A549 (cell line): ENCODE data around the gene CENPK. TPM values are rescaled to one million over a fixed set of nuclear protein-coding genes. Genes with fewer than 3 reads are reported as not detected.
A peak's percentile ranks its signal among the peaks of the same experiment; 100 is the strongest.

Source experiments
- ATAC-seq, 2 experiments: fragments of 200-7000 bp in 1 of 2; fragments of >200 bp in 1 of 2; cut with Nextera tagmentation in 1 of 2; cut with Tn5 transposase in 1 of 2; 3 replicates each; pipeline versions ENCODE4 v1.8.0 to v1.9.1; 2018 to 2020; ENCODE audit warnings: mild to moderate bottlenecking in 1 of 2, moderate library complexity in 1 of 2
- CTCF ChIA-PET: fragments of 300-600 bp; sonication (Branson Sonifier 250); formaldehyde crosslinking; extraction: SDS; loops from one replicate; lab custom pipeline; 2021; ENCODE audit warnings: antibody characterized with exemption, inconsistent platforms; lab: Yijun Ruan, JAX
- POLR2A ChIA-PET: fragments of 350-600 bp; formaldehyde crosslinking; extraction: SDS; loops from one replicate; lab custom pipeline; 2021; ENCODE audit warnings: antibody characterized with exemption, inconsistent platforms; lab: Yijun Ruan, JAX
- DNase-seq, 2 experiments: peaks; one replicate each; pipeline versions ENCODE4 v3.0.0 to v3.0.0-alpha.2; 2011 to 2016; ENCODE audit warnings: low read depth in 1 of 2, low spot score in 1 of 2
- FAIRE-seq: peaks from 2 replicates; lab custom pipeline; 2011; peaks lifted over from hg19 to GRCh38; lab: Jason Lieb, UNC
- H3K27ac ChIP-seq, 2 experiments: fragments of >200 bp; sonication (Bioruptor Twin); formaldehyde crosslinking; 3 replicates each; pipeline ENCODE4 v1.5.1; 2016 to 2017
- H3K4me1 ChIP-seq: fragments of >200 bp; sonication (Bioruptor Twin); formaldehyde crosslinking; 3 replicates; pipeline ENCODE4 v1.6.1; 2016
- H3K4me2 ChIP-seq: fragments of >200 bp; sonication (Bioruptor Twin); formaldehyde crosslinking; 3 replicates; pipeline ENCODE4 v1.6.1; 2016
- H3K4me3 ChIP-seq: fragments of >200 bp; sonication (Bioruptor Twin); formaldehyde crosslinking; 3 replicates; pipeline ENCODE4 v1.5.1; 2016
- H3K9me3 ChIP-seq: fragments of >200 bp; sonication (Bioruptor Twin); formaldehyde crosslinking; 3 replicates; pipeline ENCODE4 v1.6.1; 2016
- FOSL2 ChIP-seq, 2 experiments: fragments of 450-650 bp in 1 of 2; fragments of >200 bp in 1 of 2; sonication (Bioruptor Twin) in 1 of 2; formaldehyde crosslinking; IDR thresholded peaks; 2 replicates each; pipeline versions ENCODE4 v1.5.0 to v1.6.1; 2016 to 2020; ENCODE audit warnings: mild to moderate bottlenecking in 1 of 2, moderate library complexity in 1 of 2
- FOXS1 ChIP-seq: fragments of 250-450 bp; sonication (Bioruptor Pico); IDR thresholded peaks from 2 replicates; pipeline ENCODE4 v1.5.0; 2020; ENCODE audit warnings: mild to moderate bottlenecking, moderate library complexity
- MYC ChIP-seq: IDR thresholded peaks from 2 replicates; pipeline ENCODE4 v1.6.1; 2012; ENCODE audit warnings: mild to moderate bottlenecking, inconsistent platforms, low read length, improper control_type of control experiment, borderline replicate concordance
- RAD21 ChIP-seq, 2 experiments: fragments of >200 bp in 1 of 2; sonication (Bioruptor Twin) in 1 of 2; formaldehyde crosslinking in 1 of 2; IDR thresholded peaks in 1 of 2; conservative IDR thresholded peaks in 1 of 2; 2 replicates in 1 of 2; 3 replicates in 1 of 2; pipeline ENCODE4 v1.6.1; 2012 to 2018; ENCODE audit warnings: inconsistent platforms in 1 of 2
- TP53 ChIP-seq: fragments of 250-450 bp; sonication (Bioruptor Pico); IDR thresholded peaks from 2 replicates; pipeline ENCODE4 v1.5.0; 2021; ENCODE audit warnings: mild to moderate bottlenecking, moderate library complexity
- ZC3H11A ChIP-seq: fragments of 450-650 bp; IDR thresholded peaks from 2 replicates; pipeline ENCODE4 v1.6.1; 2014; ENCODE audit warnings: antibody characterized with exemption, mild to moderate bottlenecking
- WGBS: methylation state at CpG from one replicate; pipeline ENCODE4 v1.1.6; 2017; ENCODE audit errors: missing lambda C conversion rate; 5-methylcytosine and 5-hydroxymethylcytosine counted together
- polyA plus RNA-seq, 4 experiments: library from polyadenylated mRNA; depleted of rRNA in 3 of 4; stranded (reverse); fragments of >200 nt; fragmentation: RNase III in 1 of 4; extraction: RNeasy Plus Mini Kit Qiagen cat#74134 plus additional on column Dnase treatment in 1 of 4; gene quantifications; 2 replicates in 3 of 4; 3 replicates in 1 of 4; pipeline ENCODE4 v1.2.3, GENCODE V29; 2011 to 2017
- TF ChIP-seq, protein P1 (sequence below): fragments of 150-350 bp; IDR thresholded peaks from 2 replicates; pipeline ENCODE4 v1.6.1; 2014; ENCODE audit warnings: low read depth, mild to moderate bottlenecking, low read length
- TF ChIP-seq, protein P2 (sequence below): fragments of 250-450 bp; sonication (Bioruptor Pico); IDR thresholded peaks from 2 replicates; pipeline ENCODE4 v1.5.0; 2020; ENCODE audit warnings: low read depth, mild to moderate bottlenecking, moderate library complexity
- TF ChIP-seq, protein P3 (sequence below): fragments of >200 bp; sonication (Bioruptor Twin); formaldehyde crosslinking; IDR thresholded peaks from 3 replicates; pipeline ENCODE4 v1.5.1; 2016
- TF ChIP-seq, protein P4 (sequence below): fragments of 200-600 bp; sonication (generic); IDR thresholded peaks from 2 replicates; pipeline ENCODE4 v1.6.1; 2016; ENCODE audit warnings: antibody characterized with exemption, mild to moderate bottlenecking, moderate library complexity

Gene CENPK
- polyA plus RNA-seq, 2 of the 4 experiments (the other 2 are of a cell fraction): 71.2 to 72.7 TPM

DNA sequence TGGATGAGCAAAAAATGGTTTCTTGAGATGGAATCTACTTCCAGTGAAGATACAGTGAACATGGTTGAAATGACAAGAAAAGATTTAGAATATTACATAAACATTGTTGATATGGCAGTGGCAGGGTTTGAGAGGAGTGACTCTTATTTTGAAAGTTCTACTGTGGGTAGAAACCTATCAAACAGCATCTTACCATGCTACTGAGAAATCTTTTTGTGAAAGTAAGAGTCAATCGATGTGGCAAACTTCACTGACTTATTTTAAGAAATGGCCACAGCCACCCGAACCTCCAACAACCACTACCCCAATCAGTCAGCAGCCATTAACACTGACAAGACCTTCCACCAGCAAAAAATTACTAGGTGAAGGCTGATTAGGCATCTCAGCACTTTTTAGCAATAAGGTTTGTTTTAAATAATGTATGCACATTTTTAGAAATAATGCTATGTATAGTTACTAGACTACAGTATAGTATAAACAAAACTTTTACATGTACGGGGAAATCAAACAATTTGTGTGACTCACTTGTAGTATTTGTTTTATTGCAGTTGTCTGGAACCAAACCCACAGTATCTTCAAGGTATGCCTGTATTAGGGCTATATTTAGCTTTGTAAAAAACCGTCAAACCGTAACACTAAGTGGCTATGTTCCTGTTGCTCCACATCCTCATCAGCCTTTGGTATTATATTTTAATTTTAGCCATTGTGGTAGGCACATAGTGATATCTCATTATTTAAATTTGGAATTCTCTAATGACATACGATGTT lies 50.6 kb downstream of the CENPK start:
- H3K9me3 ChIP-seq: no peaks in the 10 kb centered on the region
- no peak overlapping the region for H3K27ac ChIP-seq
- DNase-seq (no peak), FAIRE-seq (no peak), ATAC-seq (no peak; a peak in 2 of 6 replicates)
- WGBS: 59% methylated on average over 6 of the region's 6 CpGs
- POLR2A ChIA-PET: no interaction called here
- CTCF ChIA-PET: no interaction called here
- peaks cover 9% of the 10 kb centered on the region; the same call in 1 of the 3 replicates for H3K4me1 ChIP-seq
- H3K4me2 ChIP-seq: no peak overlapping the region
- TF ChIP-seq ZC3H11A (no peak), FOSL2 (IDR thresholded peaks at IDR 0.05) (no peak), FOSL2 (CRISPR knock-in tag; IDR thresholded peaks at IDR 0.05) (no peak)
- H3K4me3 ChIP-seq: no peak overlapping the region

DNA sequence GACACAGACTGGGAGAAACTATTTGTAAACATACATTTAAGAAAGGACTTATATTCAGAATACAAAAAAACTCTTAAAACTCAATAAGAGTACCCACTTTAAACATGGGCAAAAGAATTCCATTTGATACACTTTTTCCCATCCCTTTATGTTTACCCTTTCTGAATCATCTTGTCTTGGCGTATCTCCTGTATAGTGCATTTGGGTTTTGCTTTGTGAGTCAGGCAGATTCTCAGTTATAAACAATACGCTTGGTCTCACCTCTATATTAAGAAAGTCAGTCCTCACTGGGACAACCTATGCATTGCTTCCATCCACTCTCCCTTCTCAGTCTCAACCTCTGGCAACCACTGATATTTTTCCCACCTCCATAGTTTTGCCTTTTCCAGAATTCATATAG lies 54.0 kb downstream of the CENPK start:
- 34% methylated on average over 2 of the region's 2 CpGs for WGBS
- Histone ChIP-seq H3K27ac (no peak overlapping the region), H3K9me3 (no peaks in the 10 kb centered on the region), H3K4me2 (peak overlapping the region; percentile 18; the same call in 1 of the 3 replicates), H3K4me1 (peaks cover 13% of the 10 kb centered on the region; the same call in 1 of the 3 replicates), H3K4me3 (no peak overlapping the region)
- CTCF ChIA-PET: no interaction called here
- DNase-seq (no peak), FAIRE-seq (no peak), ATAC-seq (peak in 1 of 2 experiments; percentile 60; a peak in 3 of 6 replicates)
- TF ChIP-seq, protein P1, sequence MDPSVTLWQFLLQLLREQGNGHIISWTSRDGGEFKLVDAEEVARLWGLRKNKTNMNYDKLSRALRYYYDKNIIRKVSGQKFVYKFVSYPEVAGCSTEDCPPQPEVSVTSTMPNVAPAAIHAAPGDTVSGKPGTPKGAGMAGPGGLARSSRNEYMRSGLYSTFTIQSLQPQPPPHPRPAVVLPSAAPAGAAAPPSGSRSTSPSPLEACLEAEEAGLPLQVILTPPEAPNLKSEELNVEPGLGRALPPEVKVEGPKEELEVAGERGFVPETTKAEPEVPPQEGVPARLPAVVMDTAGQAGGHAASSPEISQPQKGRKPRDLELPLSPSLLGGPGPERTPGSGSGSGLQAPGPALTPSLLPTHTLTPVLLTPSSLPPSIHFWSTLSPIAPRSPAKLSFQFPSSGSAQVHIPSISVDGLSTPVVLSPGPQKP: no peak
- POLR2A ChIA-PET: no interaction called here

DNA sequence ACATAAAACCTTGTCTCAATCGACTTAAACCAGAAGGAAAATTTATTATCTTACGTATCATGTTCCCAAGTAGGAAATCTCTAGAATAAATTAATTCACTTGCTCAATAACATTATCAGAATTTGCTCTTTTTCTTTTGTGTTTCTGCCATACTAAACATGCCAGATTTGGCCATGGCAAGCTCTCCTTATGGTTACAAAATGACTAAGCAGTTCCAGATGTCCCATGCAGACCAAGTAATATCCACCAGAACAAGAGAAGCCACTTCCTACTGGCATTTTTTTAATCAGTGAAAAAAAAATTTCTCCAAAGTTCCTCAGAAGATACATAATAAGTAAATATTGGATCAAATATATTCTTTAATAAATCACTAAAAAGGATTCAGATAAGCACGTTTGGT lies 56.0 kb downstream of the CENPK start:
- ATAC-seq: no peak
- no peak for DNase-seq
- Histone ChIP-seq H3K27ac (no peak overlapping the region), H3K4me3 (no peak overlapping the region), H3K4me2 (no peak overlapping the region), H3K4me1 (peaks cover 13% of the 10 kb centered on the region; the same call in 1 of the 3 replicates), H3K9me3 (no peaks in the 10 kb centered on the region)
- TF ChIP-seq, protein P2, sequence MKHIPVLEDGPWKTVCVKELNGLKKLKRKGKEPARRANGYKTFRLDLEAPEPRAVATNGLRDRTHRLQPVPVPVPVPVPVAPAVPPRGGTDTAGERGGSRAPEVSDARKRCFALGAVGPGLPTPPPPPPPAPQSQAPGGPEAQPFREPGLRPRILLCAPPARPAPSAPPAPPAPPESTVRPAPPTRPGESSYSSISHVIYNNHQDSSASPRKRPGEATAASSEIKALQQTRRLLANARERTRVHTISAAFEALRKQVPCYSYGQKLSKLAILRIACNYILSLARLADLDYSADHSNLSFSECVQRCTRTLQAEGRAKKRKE (CRISPR knock-in tag): no peak
- no peak for TF ChIP-seq RAD21 (conservative IDR thresholded peaks at IDR 0.05 in 1 of 2, IDR thresholded peaks at IDR 0.05 in 1 of 2)
- no peak for TF ChIP-seq MYC
- TF ChIP-seq, protein P3, sequence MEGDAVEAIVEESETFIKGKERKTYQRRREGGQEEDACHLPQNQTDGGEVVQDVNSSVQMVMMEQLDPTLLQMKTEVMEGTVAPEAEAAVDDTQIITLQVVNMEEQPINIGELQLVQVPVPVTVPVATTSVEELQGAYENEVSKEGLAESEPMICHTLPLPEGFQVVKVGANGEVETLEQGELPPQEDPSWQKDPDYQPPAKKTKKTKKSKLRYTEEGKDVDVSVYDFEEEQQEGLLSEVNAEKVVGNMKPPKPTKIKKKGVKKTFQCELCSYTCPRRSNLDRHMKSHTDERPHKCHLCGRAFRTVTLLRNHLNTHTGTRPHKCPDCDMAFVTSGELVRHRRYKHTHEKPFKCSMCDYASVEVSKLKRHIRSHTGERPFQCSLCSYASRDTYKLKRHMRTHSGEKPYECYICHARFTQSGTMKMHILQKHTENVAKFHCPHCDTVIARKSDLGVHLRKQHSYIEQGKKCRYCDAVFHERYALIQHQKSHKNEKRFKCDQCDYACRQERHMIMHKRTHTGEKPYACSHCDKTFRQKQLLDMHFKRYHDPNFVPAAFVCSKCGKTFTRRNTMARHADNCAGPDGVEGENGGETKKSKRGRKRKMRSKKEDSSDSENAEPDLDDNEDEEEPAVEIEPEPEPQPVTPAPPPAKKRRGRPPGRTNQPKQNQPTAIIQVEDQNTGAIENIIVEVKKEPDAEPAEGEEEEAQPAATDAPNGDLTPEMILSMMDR: no peak
- TF ChIP-seq, protein P4, sequence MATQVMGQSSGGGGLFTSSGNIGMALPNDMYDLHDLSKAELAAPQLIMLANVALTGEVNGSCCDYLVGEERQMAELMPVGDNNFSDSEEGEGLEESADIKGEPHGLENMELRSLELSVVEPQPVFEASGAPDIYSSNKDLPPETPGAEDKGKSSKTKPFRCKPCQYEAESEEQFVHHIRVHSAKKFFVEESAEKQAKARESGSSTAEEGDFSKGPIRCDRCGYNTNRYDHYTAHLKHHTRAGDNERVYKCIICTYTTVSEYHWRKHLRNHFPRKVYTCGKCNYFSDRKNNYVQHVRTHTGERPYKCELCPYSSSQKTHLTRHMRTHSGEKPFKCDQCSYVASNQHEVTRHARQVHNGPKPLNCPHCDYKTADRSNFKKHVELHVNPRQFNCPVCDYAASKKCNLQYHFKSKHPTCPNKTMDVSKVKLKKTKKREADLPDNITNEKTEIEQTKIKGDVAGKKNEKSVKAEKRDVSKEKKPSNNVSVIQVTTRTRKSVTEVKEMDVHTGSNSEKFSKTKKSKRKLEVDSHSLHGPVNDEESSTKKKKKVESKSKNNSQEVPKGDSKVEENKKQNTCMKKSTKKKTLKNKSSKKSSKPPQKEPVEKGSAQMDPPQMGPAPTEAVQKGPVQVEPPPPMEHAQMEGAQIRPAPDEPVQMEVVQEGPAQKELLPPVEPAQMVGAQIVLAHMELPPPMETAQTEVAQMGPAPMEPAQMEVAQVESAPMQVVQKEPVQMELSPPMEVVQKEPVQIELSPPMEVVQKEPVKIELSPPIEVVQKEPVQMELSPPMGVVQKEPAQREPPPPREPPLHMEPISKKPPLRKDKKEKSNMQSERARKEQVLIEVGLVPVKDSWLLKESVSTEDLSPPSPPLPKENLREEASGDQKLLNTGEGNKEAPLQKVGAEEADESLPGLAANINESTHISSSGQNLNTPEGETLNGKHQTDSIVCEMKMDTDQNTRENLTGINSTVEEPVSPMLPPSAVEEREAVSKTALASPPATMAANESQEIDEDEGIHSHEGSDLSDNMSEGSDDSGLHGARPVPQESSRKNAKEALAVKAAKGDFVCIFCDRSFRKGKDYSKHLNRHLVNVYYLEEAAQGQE: no peak
- TF ChIP-seq TP53 (CRISPR knock-in tag): no peak
- TF ChIP-seq FOXS1 (CRISPR knock-in tag): no peak
- ChIA-PET POLR2A (no interaction called here), CTCF (interaction anchor here (1.2 kb wide), 1 partner anchor 24 kb away, joined by 3 read pairs; no protein-coding TSS in a partner anchor)
- no peak for FAIRE-seq
- WGBS: 71% methylated on average over 3 of the region's 3 CpGs
